Activated CD4-positive, alpha-beta T cell treated with anti-CD3 and anti-CD28 coated beads for 1 hour (primary cell): ENCODE measurements around the gene MCRIP1.

Experiments
- DNase-seq: peaks from one replicate; pipeline ENCODE4 v3.0.0-alpha.2; 2020

The MCRIP1 gene

DNA sequence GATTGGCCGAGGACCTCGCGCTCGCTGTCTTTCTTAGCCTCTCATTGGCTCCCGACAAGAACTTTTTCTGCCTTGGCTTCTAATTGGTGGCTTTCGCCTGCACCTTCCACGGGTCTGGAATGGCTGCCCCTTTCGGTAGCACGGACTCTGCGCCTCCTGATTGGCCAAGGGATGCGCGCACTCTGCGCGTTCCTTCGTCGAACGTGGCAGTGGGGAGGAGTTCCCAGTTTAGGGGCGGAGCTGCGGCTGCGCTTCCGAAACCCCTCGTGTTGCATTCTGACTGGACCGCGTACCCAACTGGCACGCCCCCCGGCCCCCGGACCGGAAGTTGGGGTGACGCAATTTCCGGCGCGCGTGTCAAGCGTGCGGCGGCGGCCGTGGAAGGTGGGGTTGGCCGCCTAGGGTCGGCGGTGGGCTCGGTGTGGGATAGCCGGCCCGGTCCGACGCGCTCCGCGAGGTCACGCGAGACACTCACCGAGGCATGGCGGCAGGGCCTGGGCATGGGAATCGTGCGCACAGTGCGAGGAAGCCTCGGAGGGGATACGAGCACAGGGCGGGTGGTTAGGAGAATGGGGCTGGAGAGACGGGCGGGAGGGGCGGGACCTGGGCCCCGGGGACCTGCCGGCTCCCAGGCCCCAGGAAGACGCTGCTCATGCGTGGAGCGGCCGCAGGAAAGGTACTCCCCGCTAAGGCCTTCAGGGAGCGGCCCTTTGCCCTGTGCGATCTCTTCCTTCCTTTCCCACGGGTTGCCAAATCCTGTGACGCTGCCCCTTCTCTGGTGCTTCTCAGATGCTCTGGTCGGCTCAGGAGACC is 27.9 kb upstream of the MCRIP1 start:
- peak; percentile 99 for DNase-seq

DNA sequence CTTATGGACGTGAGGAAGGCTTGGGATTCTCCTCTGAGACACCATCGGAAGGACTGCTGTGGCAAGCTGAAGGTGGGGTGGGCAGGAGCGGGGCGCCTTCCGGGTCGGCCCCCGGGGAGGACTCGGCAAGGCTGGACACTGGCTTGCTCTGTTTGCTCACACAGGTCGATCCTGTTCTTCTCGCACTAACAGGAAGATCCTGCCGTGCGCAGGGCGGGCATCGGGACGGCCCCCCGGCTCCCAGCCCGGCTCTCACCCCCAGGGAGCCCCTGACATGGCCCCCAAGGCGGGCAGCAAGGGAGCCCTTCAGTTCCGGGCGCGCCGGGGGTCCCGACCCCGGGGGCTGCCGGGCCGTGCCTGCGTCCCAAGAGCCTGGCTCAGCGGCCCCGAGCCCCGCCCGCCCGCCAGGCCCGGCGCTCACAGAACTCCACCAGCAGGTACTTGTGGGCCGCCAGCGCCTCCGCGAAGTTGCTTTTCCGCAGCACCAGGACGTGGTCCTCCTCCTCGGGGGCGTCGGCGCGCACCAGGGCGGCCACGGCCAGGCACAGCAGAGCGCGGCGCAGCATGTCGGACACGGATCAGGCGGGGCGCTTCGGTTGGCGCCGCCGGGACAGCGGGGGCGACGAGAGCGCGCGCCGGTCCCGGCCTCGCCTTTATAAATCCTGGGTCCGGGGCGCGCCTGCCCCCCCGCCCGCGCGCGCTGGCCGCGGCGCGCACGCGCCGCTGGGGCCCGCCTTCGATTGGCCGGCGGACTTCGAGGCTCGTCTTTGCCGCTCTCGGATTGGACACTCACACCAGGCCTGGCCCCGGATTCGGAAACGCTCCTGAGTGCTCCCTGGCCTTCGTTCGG is 27.0 kb upstream of the MCRIP1 start, which contains the start of gene P4HB:
Gene P4HB, minus strand, starts transcription at position 630 of the 850 bp plus-strand sequence. Its CDS starts 64 bp downstream, at position 566.
- DNase-seq = no peak

- DNase-seq = no peak
These were observed 26.1 kb upstream of the MCRIP1 start for GRCh38 chr17:81858967-81859905.

GRCh38 chr17:81858170-81858966 is 25.3 kb upstream of the MCRIP1 start:
- no peak for DNase-seq

GRCh38 chr17:81854974-81855774 is 22.1 kb upstream of the MCRIP1 start:
- no peak for DNase-seq

GRCh38 chr17:81852237-81852636 is 19.1 kb upstream of the MCRIP1 start:
- no peak for DNase-seq

- no peak for DNase-seq
These were observed 18.3 kb upstream of the MCRIP1 start for GRCh38 chr17:81851423-81851822.

DNA sequence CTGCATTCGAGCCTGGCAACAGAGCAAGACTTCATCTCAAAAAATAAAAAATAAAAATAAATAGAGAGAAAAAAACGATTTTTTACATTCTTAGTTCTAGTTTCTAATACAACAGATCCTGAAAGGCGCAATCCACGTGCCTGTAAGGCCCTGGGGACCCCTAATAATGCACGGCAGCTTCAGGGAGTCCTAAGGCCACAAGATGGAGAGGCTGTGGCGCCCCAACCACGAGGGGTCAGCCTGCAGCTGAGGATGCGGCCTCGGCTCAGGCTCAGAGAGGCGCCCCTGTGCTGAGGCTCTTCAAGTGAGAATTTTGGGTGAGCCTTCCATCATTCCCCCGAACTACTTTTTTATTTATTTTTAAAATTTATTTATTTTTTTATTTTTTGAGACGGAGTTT is 16.4 kb upstream of the MCRIP1 start:
- DNase-seq = no peak

DNA sequence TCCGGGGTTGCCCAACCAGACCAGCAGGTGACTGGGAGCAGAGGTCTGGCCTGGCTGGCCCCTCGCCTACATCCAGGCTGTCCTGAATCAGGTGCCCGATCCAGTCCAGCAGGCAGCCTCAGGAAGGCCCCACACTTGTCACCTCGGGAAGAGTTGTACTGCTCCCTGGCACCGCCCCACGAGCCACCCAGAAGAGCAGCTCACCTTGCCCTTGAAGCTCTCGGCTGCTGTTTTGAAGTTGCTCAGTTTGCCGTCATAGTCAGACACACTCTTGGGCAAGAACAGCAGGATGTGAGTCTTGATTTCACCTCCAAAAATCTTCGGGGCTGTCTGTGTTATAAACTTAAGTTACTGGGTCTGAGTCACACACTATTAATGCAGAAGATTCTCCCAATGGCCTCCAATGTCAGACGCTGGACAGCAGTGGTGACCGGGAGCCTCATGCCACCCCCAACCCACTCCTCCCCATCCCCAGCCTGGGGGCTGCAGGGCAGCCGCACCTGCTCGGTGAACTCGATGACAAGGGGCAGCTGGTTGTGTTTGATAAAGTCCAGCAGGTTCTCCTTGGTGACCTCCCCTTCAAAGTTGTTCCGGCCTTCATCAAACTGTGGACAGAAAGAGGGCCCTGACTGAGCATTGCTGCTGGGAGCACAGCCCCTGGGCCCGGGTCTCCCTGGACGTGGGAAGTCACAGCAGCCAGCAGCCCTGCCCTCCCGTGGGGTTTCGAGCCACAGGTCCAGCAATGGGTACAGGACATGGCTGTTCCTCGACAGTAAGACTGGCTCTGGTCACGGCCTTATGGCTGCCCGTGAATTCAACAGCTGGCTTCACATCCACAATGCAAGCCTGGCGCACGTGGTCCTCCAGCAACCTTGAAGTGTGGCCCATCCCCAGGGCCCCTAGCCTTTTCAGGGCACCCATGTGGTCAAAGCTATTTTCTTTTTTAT is 13.9 kb upstream of the MCRIP1 start:
- DNase-seq = no peak

DNA sequence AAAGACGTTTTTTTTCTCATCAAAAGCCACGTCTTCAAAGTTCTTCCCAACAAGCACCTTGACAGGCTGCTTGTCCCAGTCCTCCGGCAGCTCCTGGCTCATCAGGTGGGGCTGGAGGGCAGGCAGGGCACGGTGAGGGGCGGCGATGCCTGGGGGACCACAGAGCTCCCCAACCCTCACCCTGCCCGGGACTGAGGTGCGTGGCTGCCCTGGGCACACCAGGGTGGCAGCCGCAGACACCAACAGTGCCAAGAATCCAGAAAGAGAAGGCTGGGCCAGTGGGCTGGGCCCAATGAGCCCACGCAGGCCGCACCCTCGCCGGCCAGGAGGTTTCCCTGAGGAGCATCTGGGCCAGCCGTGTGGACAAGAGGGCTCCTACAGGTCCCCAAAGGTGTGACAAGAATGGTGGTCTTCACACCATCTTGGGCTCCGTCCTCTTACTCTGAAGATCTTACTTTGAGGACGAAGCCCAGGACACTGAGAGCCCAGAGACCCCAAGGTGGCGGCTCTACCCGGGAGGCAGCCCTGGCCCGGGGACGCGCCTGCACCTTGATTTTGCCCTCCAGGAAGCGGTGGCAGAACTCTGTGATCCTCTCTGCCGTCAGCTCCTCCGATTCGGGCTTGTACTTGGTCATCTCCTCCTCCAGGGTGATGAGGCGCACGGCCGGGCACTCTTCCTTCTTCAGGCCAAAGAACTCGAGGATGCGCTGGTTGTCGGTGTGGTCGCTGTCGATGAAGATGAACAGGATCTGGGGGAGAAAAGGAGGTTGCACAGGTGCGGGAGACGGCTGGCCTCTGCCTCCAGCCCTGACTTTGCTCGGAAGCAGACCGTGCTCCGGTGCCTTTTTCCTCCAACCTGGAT is 13.0 kb upstream of the MCRIP1 start:
- no peak for DNase-seq

- no peak for DNase-seq
These were observed 12.3 kb upstream of the MCRIP1 start for GRCh38 chr17:81845361-81845760.

GRCh38 chr17:81844887-81845286 is 11.8 kb upstream of the MCRIP1 start:
- DNase-seq = no peak

DNA sequence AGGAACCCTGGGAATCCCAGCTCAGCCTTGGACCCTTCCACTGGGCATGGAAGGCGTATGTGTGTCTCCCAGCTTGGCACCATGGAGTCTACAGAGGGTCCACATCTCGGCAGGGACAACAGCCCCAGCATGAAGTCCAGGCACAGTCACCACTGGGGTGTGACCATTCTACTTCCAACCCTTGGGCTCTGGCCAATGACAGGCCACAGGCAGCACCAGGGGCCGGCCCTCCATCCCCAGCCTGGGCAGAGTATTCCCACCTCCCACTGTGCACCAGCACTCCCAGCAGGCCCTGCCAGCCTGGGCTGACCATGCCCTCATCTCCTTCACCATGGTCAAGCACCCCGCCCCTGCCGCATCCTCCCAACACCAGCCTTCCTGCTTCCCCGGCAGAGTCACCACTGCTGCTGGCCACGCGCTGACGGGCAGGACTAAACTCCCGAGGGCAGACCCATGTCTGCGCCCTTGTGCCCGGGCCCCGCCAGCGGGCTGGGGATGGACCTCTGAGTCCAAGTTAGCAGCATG is 11.3 kb upstream of the MCRIP1 start:
- no peak for DNase-seq

- DNase-seq = no peak
These were observed 10.7 kb upstream of the MCRIP1 start for GRCh38 chr17:81843713-81844326.

DNA sequence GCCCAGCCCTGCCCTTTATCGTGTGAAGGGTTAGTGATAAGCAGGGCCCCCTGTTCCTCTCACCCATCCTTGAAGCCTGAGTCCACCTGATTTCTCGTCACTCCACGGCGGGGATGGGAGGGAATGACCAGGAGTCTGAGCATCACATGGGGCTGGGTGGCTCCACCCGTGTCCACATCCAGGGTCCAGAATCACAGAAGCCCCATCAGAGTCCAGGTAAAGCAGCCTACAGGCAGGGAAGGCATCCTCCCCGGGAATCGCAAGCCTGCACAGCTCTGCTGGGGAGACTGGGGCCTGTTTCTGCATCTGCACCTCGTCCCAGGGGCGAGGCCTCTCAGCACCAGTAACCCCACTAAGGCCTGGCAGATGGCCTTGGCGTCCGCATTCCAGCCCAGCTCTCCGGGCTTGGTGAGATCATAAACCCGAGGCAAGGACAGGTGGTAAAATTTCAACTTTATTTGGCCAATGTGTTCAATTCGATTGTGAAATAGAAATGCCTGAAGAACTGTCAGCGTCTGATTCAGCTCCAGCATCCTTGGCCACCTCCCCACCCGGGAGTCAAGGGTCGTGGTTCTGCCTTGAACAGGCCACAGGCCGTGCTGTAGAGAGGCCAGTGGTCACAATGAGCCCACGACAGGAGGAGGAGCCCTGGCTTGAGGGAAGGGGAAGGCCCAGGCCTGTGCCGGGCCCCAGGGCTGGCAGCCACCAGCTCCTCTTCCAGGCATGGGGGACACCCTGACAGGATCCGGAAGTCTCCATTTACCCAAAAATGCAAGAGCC is 9.8 kb upstream of the MCRIP1 start:
- DNase-seq = no peak

DNA sequence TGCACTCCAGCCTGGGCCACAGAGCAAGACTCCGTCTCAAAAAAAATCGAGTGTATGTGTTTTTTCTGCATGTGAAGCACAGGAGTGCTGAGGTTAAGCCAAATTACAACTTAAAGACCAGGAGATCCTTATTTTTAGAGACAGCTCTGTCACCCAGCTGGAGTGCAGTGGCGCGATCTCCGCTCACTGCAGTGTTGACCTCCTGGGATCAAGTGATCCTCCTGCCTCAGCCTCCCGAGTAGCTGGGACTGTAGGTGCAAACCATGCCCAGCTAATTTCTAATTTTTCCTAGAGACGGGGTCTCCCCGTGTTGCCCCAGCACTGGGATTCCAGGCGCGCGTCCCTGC is 9.3 kb upstream of the MCRIP1 start:
- no peak for DNase-seq

DNA sequence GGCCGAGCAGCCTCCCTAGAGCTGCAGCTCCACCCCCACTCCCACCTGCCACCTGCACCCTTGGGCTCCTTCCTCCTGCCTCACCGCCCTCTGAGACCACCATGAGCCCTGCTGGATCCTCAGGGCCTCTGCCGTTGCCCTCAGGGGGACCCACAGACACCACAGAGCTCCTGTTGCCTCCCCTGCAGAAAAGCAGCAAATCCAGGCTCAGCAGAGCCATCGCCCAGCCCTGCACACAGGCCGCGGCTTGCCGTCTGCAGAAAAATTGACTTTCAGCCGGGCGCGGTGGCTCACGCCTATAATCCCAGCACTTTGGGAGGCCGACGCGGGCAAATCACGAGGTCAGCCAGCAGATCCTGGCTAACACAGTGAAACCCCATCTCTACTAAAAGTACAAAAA is 8.8 kb upstream of the MCRIP1 start:
- DNase-seq = no peak
